DND-41 (cell line): ENCODE results near the gene CHM.

Experiments
- EZH2 ChIP-seq: IDR thresholded peaks from 3 replicates; pipeline ENCODE4 v1.6.1; 2012; ENCODE audit warnings: borderline replicate concordance, low read depth, mild to moderate bottlenecking, moderate library complexity, low read length, inconsistent platforms; ENCODE audit not compliant: severe bottlenecking
- TF ChIP-seq, protein P1 (sequence below): IDR thresholded peaks from 2 replicates; pipeline ENCODE4 v1.5.1; 2012; ENCODE audit warnings: borderline replicate concordance, low read length, moderate library complexity, mild to moderate bottlenecking; ENCODE audit not compliant: poor library complexity, severe bottlenecking; ENCODE audit errors: extremely low read depth

DNA sequence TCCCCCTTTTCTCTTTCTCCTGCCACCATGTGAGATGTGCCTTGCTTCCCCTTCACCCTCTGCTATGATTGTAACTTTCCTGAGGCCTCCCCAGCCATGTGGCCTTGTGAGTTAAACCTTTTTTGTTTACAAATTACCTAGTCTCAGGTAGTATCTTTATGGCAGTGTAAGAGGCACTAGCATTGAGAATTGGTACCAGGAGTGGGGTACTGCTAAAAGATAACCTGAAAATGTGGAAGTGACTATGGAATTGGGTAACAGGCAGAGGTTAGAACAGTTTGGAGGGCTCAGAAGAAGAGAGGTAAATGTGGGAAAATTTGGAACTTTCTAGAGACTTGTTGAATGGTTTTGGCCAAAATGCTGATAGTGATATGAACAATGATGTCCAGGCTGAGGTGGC, 182.0 kb downstream of the CHM start:
- TF ChIP-seq, protein P1, sequence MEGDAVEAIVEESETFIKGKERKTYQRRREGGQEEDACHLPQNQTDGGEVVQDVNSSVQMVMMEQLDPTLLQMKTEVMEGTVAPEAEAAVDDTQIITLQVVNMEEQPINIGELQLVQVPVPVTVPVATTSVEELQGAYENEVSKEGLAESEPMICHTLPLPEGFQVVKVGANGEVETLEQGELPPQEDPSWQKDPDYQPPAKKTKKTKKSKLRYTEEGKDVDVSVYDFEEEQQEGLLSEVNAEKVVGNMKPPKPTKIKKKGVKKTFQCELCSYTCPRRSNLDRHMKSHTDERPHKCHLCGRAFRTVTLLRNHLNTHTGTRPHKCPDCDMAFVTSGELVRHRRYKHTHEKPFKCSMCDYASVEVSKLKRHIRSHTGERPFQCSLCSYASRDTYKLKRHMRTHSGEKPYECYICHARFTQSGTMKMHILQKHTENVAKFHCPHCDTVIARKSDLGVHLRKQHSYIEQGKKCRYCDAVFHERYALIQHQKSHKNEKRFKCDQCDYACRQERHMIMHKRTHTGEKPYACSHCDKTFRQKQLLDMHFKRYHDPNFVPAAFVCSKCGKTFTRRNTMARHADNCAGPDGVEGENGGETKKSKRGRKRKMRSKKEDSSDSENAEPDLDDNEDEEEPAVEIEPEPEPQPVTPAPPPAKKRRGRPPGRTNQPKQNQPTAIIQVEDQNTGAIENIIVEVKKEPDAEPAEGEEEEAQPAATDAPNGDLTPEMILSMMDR, result no peak
- TF ChIP-seq EZH2, result no peak
